Omental fat pad (tissue), 4 donors: ENCODE data around the gene ITGB3. TPM values are rescaled to one million over a fixed set of nuclear protein-coding genes. Genes with fewer than 3 reads are reported as not detected.
A peak's percentile ranks its signal among the peaks of the same experiment; 100 is the strongest.

ENCODE experiments used
- ATAC-seq: fragments of 150-250 bp; one replicate; pipeline ENCODE4 v1.9.1; 2016; ENCODE audit warnings: mild to moderate bottlenecking, moderate library complexity; ENCODE audit not compliant: low FRiP score
- DNase-seq: peaks from one replicate; pipeline ENCODE4 v3.0.0-alpha.2; 2019; ENCODE audit warnings: low spot score
- total RNA-seq, 4 donors: library from RNA; depleted of rRNA; stranded (reverse); fragments of >200 nt; gene quantifications; one replicate each; pipeline ENCODE4 v1.1.0, GENCODE V29; 2016
- TF ChIP-seq, protein P1 (sequence below), 3 donors: fragments of 450-650 bp; IDR thresholded peaks; one replicate each; pipeline ENCODE4 v1.5.1; 2016 to 2017; ENCODE audit warnings: antibody characterized with exemption in 3 of 3, mild to moderate bottlenecking in 3 of 3, moderate library complexity in 2 of 3

Gene ITGB3
- total RNA-seq, 4 donors from 2014 or later = 12.1 to 72.9 (median 17.5) TPM

DNA sequence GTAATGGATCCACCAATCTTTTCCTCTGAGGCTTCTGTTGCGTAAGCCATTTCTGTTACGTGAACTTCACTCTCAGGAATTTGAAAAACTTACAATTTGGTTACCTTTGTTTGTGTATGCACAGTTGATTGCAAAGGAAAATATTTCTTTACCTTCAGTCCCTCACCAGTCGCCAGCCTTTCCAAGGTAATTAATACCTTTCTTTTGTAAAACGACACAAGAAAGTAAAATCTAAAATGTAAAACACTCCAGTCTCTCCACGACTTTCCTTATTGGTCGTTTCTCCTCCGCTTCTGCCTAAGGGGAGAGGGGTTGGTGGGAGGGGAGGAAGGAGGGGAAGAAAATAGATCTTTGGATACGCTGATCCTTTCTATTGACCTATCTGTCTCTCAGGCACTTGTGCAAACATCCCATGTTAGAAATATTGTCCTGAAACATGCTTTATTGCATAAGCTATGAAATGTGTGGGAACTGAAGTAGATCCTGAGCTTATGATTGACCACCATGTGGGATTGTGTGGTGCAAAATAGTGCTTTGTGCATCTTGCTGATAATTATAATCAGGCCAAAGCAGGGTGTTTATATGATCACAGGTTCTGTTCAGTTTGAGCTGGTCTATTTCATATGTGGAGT is 37.7 kb downstream of the ITGB3 start:
- DNase-seq (no peak), ATAC-seq (no peak)
- TF ChIP-seq, protein P1, sequence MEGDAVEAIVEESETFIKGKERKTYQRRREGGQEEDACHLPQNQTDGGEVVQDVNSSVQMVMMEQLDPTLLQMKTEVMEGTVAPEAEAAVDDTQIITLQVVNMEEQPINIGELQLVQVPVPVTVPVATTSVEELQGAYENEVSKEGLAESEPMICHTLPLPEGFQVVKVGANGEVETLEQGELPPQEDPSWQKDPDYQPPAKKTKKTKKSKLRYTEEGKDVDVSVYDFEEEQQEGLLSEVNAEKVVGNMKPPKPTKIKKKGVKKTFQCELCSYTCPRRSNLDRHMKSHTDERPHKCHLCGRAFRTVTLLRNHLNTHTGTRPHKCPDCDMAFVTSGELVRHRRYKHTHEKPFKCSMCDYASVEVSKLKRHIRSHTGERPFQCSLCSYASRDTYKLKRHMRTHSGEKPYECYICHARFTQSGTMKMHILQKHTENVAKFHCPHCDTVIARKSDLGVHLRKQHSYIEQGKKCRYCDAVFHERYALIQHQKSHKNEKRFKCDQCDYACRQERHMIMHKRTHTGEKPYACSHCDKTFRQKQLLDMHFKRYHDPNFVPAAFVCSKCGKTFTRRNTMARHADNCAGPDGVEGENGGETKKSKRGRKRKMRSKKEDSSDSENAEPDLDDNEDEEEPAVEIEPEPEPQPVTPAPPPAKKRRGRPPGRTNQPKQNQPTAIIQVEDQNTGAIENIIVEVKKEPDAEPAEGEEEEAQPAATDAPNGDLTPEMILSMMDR (IDR thresholded peaks at IDR 0.05) = no peak

DNA sequence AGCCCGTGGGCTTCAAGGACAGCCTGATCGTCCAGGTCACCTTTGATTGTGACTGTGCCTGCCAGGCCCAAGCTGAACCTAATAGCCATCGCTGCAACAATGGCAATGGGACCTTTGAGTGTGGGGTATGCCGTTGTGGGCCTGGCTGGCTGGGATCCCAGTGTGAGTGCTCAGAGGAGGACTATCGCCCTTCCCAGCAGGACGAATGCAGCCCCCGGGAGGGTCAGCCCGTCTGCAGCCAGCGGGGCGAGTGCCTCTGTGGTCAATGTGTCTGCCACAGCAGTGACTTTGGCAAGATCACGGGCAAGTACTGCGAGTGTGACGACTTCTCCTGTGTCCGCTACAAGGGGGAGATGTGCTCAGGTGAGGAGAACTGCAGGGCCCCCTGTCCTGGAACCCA is 38.6 kb downstream of the ITGB3 start:
- DNase-seq (no peak), ATAC-seq (no peak)
- TF ChIP-seq, protein P1 (IDR thresholded peaks at IDR 0.05) = no peak

DNA sequence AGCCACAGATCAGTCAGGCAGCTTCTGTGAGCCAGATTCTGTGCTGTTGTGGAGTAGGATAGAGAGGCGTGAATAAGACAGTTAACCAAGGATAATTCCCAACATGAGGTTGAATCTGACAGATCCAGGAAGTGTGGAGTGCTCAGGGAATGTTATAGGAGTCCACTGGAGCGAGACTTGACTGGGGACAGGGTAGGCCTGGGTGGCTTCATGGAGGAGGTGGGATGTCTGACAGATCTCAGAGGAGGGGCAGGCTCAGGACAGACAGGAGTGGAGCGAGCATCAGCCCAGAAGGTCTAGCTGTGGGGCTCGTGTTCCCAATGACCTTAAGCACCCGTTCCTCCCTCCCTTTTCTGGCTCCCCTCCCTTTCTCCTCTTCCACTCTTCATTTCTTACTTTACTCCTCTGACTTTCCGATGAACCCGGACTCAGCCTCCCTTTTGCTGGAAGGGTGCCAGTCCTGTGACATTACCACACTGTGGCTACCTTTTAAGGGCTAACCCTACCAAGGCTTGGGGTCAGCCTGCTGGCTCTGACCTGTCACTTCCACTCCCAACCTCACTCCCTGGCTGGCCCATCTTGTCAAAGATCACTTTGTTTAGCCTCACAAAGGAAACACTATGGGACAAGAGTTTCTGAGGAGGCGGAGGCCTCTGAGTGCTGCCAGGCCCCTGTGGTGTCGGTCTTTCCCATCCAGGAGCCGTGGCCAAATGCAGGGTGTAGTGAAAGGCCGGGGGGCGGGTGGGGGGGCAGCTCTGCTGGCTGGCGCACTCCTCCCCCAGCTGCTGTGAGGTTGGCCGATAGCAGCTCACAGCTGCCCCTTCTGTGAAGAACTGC is 41.6 kb downstream of the ITGB3 start:
- no peak for DNase-seq
- TF ChIP-seq, protein P1 (IDR thresholded peaks at IDR 0.05) = no peak
- ATAC-seq = no peak

DNA sequence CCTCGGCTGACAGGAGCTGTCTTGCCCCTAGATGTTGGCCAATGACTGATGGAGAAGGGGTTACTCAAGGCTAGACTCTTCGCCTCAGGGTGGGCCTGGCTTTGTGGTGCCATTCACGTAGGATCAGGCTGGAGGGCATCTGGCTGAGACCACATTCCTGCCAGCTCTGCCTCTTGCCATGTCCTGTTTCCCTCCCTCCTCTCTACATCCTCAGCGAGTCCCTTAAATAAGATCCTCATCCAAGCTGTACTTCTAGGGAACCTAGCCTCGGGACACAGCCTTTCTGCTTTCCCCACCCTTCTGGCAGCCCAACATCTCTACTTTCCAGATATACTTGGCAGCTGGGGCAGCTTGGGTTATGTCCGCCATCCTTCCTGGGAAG is 42.2 kb downstream of the ITGB3 start:
- TF ChIP-seq, protein P1 (IDR thresholded peaks at IDR 0.05) = no peak
- no peak for DNase-seq
- ATAC-seq = no peak

DNA sequence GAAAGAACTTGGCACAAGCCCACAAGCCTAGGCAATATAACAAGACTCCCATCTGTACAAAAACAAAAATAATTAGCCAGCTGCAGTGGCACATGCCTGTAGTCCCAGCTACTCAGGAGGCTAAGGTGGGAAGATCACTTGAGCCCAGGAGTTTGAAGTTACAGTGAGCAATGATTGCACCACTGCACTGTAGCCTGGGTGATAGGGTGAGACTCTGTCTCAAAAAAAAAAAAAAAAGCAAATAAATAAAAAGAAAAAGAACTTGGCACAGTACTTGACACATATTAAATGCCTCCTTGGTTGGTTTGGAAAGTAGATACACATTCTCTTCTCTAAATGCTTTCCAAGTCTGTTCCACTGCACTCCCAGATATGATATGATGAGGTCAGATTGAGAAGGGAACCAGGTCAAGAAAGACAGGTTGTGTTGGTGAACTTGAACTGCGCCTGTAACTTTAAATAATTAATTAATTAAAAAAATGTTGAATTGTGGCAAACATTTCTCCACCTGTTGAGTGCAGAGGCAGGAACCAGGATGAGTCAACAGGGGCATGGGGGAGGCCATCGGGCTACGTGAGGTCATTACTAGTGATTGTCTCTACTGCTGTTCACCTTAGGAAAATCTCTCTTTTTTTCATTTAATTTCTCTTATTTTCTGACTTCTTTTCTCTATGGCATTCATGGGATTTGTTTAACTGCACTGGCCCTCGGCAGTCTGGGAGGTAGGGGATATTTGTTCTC is 44.2 kb downstream of the ITGB3 start:
- TF ChIP-seq, protein P1 (IDR thresholded peaks at IDR 0.05) = no peak
- ATAC-seq (peak; percentile 88), DNase-seq (no peak)

DNA sequence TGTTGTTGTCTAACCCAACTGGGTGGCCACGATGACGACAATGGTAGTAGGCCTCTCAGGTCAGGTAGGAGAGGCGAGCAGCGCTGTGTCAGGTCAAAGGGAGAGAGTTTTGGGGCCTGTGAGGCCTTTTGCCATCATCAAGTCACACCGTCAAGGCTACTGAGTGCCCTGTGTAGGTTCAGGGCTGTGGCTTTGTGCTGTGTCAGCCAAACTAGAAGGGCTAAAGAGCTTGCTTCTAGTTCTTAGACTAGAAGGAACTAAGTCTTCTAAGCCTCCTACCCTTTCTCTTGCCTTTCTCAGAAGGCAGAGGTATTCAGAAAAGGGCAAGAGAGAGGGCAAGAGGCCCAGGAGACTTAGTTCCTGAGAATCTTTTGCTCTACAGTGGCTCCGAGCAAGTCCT is 45.1 kb downstream of the ITGB3 start:
- no peak for DNase-seq
- TF ChIP-seq, protein P1 (IDR thresholded peaks at IDR 0.05) = no peak
- ATAC-seq = no peak
